ENCODE data around the gene NCEH1.
"Not testable (repeated sequence)": the region's sequence is repeated elsewhere in the genome, so short reads cannot be mapped to it uniquely, and the experiment has no call there.

The NCEH1 gene

GRCh38 chr3:172750069-172750367, 39.2 kb upstream of the NCEH1 start:
- TF ChIP-seq, protein P1, sequence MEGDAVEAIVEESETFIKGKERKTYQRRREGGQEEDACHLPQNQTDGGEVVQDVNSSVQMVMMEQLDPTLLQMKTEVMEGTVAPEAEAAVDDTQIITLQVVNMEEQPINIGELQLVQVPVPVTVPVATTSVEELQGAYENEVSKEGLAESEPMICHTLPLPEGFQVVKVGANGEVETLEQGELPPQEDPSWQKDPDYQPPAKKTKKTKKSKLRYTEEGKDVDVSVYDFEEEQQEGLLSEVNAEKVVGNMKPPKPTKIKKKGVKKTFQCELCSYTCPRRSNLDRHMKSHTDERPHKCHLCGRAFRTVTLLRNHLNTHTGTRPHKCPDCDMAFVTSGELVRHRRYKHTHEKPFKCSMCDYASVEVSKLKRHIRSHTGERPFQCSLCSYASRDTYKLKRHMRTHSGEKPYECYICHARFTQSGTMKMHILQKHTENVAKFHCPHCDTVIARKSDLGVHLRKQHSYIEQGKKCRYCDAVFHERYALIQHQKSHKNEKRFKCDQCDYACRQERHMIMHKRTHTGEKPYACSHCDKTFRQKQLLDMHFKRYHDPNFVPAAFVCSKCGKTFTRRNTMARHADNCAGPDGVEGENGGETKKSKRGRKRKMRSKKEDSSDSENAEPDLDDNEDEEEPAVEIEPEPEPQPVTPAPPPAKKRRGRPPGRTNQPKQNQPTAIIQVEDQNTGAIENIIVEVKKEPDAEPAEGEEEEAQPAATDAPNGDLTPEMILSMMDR (IDR thresholded peaks at IDR 0.05; ENCODE audit: borderline replicate concordance, control extremely low read depth, extremely low read depth, insufficient read depth, missing control alignments): no peak
- DNase-seq (ENCODE audit: low spot score): no peak
- in situ Hi-C loops (cut with MboI; ENCODE audit: low sequenced_read_pairs, unreplicated experiment): no loop called here

DNA sequence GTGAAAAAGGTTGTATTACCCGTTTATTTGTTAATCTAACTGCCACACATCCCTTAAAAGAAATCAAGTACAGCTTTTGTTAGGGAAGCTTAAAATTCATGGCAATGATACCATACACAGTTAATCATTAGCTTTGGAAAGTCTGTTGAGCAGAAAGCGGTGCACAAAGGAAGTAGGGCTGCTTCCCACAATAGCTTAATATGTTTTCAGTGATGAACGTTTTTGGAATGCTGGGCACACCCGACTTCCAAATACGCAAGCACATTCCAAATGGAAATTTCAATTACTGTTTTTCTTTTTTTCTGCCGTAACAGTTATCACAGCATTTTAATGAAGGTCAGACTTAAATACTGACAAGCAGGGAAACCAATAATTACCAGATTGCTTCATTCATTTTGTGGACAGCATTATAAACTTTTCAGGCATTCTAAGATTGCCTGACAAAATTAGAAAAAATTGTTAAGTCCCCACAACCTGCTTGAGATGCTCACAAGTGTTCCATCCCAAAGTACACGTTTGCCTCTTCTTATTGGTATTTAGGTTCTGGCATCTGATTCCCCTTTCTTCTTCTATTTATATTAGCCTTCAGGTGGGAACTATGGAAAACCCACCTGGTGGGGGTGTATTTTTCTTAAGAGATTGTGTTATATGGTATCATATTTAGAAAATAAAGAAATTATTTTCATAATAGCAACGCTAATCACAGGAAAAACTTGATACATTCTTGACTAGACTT, 38.5 kb upstream of the NCEH1 start:
- TF ChIP-seq, protein P1 (IDR thresholded peaks at IDR 0.05; ENCODE audit: borderline replicate concordance, control extremely low read depth, extremely low read depth, insufficient read depth, missing control alignments): no peak
- in situ Hi-C loops (cut with MboI; ENCODE audit: low sequenced_read_pairs, unreplicated experiment): no loop called here
- DNase-seq (ENCODE audit: low spot score): no peak

GRCh38 chr3:172746475-172746874, 35.6 kb upstream of the NCEH1 start:
- in situ Hi-C loops (cut with MboI; ENCODE audit: low sequenced_read_pairs, unreplicated experiment): no loop called here

DNA sequence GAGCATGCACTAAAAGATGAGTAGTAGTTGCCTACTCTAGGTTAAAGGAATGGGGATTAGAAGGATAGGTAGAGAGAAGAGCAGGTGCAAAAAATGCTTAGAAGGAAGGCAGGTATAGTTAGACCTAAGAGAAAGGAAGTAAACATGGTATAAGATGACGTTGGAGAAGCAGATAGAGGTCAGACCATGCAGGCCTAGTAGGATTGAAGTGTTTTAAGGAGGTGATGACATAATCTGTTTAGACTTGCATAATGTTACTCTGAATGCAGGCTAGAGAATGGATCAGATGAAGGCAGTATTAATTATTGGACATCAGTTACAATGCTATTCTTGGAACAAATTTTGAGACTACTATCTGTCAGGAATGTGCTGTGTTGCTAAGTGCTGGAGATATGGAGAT, 28.6 kb upstream of the NCEH1 start:
- TF ChIP-seq, protein P1 (IDR thresholded peaks at IDR 0.05; ENCODE audit: borderline replicate concordance, control extremely low read depth, extremely low read depth, insufficient read depth, missing control alignments): no peak
- in situ Hi-C loops (cut with MboI; ENCODE audit: low sequenced_read_pairs, unreplicated experiment): no loop called here
- DNase-seq (ENCODE audit: low spot score): no peak

More at GRCh38 chr3:172746475-172746874, 35.6 kb upstream of the NCEH1 start:
- TF ChIP-seq, protein P1 (IDR thresholded peaks at IDR 0.05; ENCODE audit: borderline replicate concordance, control extremely low read depth, extremely low read depth, insufficient read depth, missing control alignments): no peak
- no peak for DNase-seq (ENCODE audit: low spot score)

GRCh38 chr3:172735014-172735413, 24.1 kb upstream of the NCEH1 start:
- DNase-seq (ENCODE audit: low spot score): no peak
- TF ChIP-seq, protein P1 (IDR thresholded peaks at IDR 0.05; ENCODE audit: borderline replicate concordance, control extremely low read depth, extremely low read depth, insufficient read depth, missing control alignments): no peak
- in situ Hi-C loops (cut with MboI; ENCODE audit: low sequenced_read_pairs, unreplicated experiment): no loop called here

- in situ Hi-C loops (cut with MboI; ENCODE audit: low sequenced_read_pairs, unreplicated experiment): no loop called here
- no peak for DNase-seq (ENCODE audit: low spot score)
- TF ChIP-seq, protein P1 (IDR thresholded peaks at IDR 0.05; ENCODE audit: borderline replicate concordance, control extremely low read depth, extremely low read depth, insufficient read depth, missing control alignments): no peak
Measured at GRCh38 chr3:172726380-172726779, 15.5 kb upstream of the NCEH1 start.

DNA sequence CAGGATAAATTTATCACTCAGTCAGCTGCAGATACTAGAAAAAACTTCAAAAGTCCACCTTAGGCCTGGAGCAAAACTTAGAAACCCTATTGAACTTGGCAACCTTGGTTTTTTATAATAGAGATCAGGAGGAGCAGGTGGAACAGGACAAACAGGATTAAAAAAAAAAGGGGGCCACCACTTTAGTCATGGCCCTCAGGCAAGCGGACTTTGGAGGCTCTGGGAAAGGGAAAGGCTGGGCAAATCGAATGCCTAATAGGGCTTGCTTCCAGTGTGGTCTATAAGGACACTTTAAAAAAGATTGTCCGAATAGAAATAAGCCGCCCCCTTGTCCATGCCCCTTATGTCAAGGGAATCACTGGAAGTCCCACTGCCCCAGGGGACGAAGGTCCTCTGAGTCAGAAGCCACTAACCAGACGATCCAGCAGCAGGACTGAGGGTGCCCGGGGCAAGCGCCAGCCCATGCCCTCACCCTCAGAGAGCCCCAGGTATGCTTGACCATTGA, 11.7 kb upstream of the NCEH1 start:
- DNase-seq (ENCODE audit: low spot score); in situ Hi-C loops (cut with MboI; ENCODE audit: low sequenced_read_pairs, unreplicated experiment): not testable (repeated sequence)

Data from GM13976 (cell line).